Stimulated activated naive CD8-positive, alpha-beta T cell treated with anti-CD3 and anti-CD28 coated beads, Interleukin-15, amount 100 ng/mL, for 72 hours (primary cell): Measurements from ENCODE around the gene PLPP3.
A peak's percentile ranks its signal among the peaks of the same experiment; 100 is the strongest.

Experiments
- ATAC-seq: fragments of 150-1000 bp; cut with Tn5 transposase; 2 replicates; pipeline ENCODE4 v1.10.0; 2021; ENCODE audit warnings: mild to moderate bottlenecking, moderate library complexity
- DNase-seq, 2 donors: peaks; one replicate each; pipeline ENCODE4 v3.0.0; 2021 to 2022
- H3K27ac Mint-ChIP-seq, 2 donors: one replicate each; pipeline ENCODE4 v1.8.0; 2022; ENCODE audit warnings: mild to moderate bottlenecking in 2 of 2, mixed read lengths in 2 of 2, moderate library complexity in 2 of 2
- H3K27me3 Mint-ChIP-seq: one replicate; pipeline ENCODE4 v1.8.0; 2022; ENCODE audit warnings: mixed read lengths
- H3K4me1 Mint-ChIP-seq: one replicate; pipeline ENCODE4 v1.8.0; 2022; ENCODE audit warnings: mild to moderate bottlenecking, mixed read lengths
- H3K4me3 Mint-ChIP-seq, 2 donors: one replicate each; pipeline ENCODE4 v1.8.0; 2022; ENCODE audit warnings: mild to moderate bottlenecking in 2 of 2, mixed read lengths in 2 of 2, moderate library complexity in 1 of 2
- H3K9me3 Mint-ChIP-seq, 2 donors: one replicate each; pipeline ENCODE4 v1.8.0; 2022; ENCODE audit warnings: mixed read lengths in 2 of 2

The PLPP3 gene

DNA sequence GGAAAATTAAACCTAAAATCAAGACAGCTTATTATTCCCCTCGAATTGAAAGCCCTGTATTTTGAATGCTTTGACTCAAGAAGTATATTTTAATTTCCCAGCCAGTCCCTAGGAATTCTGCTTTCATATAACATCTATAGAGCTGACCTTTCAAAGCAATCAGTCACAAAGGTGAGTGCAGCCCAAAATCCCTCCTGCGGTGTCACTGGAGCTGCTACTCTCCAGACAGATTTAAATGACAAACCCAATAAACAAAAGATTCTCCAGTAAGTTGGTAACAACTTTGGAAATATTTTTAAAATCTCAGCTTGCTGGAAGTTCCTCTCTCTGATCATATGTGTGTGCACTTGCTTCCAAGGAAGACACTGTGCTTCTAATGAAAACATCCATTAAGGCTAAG lies 14.7 kb downstream of the PLPP3 start:
- H3K9me3 Mint-ChIP-seq: no peaks in the 10 kb centered on the region
- no peak for DNase-seq
- H3K27me3 Mint-ChIP-seq: no peaks in the 10 kb centered on the region
- H3K4me1 Mint-ChIP-seq: no peaks in the 10 kb centered on the region
- no peak overlapping the region for H3K27ac Mint-ChIP-seq
- no peak for ATAC-seq
- no peak overlapping the region for H3K4me3 Mint-ChIP-seq

DNA sequence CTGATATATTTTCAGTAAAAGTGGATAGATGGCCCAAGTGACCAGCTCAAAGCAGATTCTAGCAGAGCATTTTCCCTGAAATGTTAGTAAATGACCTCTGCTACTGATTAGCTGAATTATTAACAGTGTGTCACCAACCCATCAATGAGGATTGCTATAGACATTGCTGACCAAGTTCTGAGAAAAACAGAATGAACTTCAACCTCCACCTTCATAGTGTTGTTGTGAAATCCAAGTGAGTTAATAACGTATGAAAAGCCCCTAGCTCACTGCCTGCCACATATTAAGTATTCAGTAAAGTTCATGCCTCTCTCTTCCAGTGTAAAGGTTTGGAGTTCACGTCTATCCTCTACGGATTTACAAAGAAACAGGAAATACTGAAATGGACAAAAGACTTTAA lies 15.8 kb downstream of the PLPP3 start:
- Mint-ChIP-seq H3K27me3 (no peaks in the 10 kb centered on the region), H3K9me3 (no peaks in the 10 kb centered on the region), H3K4me1 (no peaks in the 10 kb centered on the region), H3K27ac (no peak overlapping the region), H3K4me3 (no peak overlapping the region)
- DNase-seq: no peak
- no peak for ATAC-seq

DNA sequence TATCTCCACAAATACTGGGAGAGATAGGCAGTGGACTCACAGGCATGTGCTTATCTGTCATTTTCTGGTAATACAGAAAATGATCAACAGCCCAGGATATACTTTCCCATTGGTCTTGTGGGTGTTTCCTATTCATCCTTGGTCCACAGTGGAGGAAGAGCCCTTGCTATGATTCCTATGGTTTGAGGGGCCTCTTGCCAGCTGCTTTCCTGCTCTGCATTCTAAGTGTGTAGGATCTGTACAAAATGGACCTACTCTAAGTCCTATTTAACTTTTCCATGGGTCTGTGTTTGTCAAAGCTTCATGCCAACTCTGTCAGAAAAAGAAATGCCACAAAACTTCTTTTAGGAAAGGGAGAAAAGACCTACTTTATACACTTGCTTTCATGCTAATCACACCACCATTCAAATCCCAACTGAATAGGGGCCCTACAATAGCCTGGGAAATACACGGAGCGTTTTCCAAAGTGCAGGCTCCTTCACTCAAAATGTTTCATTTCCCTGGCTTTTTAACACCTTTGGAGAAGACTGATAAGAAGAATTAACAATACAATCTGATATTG lies 16.4 kb downstream of the PLPP3 start:
- no peak overlapping the region for H3K4me3 Mint-ChIP-seq
- ATAC-seq (no peak), DNase-seq (no peak)
- H3K9me3 Mint-ChIP-seq: no peaks in the 10 kb centered on the region
- H3K27ac Mint-ChIP-seq: no peak overlapping the region
- no peaks in the 10 kb centered on the region for H3K4me1 Mint-ChIP-seq
- no peaks in the 10 kb centered on the region for H3K27me3 Mint-ChIP-seq

DNA sequence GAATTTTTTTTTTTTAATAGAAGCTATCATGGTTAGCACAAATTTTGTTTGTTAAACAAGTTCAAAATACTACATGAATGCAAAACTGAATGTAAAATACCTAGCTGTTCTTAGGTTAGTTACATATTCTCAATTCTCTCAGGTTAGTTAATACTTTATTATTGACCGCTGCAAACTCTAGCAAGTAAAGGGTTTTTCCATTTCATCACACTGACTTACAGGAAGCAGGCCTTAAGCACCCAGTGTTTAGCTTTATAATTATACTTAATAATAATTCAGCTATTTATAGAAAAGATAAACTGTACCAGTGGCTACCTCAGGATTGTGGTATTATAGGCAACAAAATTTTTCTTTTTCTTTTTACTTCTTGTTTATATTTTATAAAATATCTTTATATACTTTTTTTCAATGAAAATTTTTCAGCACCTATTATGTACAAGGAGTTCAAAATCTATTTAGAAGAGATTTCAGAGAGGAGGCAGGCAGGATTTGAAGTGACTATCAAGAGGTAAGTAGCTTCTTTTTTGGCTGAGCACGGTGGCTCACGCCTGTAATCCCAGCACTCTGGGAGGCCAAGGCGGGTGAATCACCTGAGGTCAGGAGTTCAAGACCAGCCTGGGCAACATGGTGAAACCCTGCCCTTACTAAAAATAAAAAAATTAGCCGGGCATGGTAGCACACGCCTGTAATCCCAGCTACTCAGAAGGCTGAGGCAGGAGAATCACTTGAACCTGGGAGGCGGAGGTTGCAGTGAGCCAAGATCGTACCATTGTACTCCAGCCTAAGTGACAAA lies 17.9 kb downstream of the PLPP3 start:
- Mint-ChIP-seq H3K4me1 (no peaks in the 10 kb centered on the region), H3K27ac (no peak overlapping the region), H3K4me3 (no peak overlapping the region), H3K9me3 (no peaks in the 10 kb centered on the region), H3K27me3 (no peaks in the 10 kb centered on the region)
- no peak for ATAC-seq
- DNase-seq: no peak

DNA sequence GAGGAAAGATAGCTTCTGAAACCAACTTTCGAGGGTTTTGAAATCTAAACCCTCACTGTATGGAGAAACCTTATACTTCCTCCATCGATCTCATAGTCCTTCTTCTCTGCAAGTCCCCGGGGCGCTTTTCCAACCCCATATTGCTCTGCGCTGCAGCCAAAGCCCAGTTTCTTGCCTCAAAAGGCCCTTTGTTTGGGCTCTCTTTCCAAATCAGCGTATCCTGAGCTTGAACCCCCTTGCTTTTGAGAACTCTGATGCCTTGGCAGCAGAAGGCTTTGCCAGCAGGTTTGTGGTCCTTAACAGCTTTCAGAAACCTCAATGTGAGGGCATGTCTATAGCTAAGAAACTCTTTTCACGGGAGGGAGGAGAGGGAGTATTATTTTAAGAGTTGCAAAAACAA lies 21.6 kb downstream of the PLPP3 start:
- no peaks in the 10 kb centered on the region for H3K27me3 Mint-ChIP-seq
- ATAC-seq (no peak), DNase-seq (no peak)
- H3K4me3 Mint-ChIP-seq: no peak overlapping the region
- no peaks in the 10 kb centered on the region for H3K9me3 Mint-ChIP-seq
- no peak overlapping the region for H3K27ac Mint-ChIP-seq
- H3K4me1 Mint-ChIP-seq: no peaks in the 10 kb centered on the region

DNA sequence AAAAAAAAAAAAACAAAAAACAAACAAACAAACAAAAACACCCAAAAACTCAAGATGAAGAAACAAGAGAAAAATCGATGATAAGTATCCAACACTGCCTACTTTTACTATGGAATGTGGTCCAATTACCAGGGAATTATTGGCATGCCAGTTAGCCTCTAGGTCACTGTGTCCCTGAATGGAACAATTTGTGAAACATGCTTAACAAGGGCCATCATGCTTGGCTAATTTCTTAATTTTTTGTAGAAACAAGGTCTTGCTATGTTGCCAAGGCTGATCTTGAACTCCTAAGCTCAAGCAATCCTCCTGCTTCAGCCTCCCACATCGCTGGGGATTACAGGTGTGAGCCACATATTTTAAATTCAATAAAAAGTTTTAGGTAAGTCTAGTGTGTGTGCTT lies 23.9 kb downstream of the PLPP3 start:
- Mint-ChIP-seq H3K9me3 (no peaks in the 10 kb centered on the region), H3K27ac (no peak overlapping the region), H3K27me3 (no peaks in the 10 kb centered on the region), H3K4me3 (no peak overlapping the region), H3K4me1 (no peaks in the 10 kb centered on the region)
- DNase-seq (no peak), ATAC-seq (no peak)

DNA sequence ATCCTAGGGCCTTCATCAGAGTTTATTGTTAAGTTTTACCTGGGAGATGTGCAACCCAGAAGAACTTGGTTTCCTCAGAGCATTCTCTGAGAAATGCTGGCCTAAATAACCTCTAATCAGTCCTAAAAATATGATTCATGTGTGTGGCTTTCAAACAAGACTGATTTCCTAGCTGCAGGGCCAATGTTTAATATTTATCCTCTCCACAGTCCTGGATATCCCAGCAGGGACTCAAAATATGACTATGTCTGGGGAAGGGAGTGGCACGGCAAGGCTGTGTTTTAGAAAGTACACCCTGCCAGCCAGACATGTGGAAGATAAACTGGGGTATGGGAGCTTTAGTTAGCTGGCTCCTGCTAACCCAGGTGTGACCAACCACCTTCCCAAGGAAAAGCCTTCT lies 26.3 kb downstream of the PLPP3 start:
- H3K4me3 Mint-ChIP-seq: no peak overlapping the region
- DNase-seq (no peak), ATAC-seq (no peak)
- no peak overlapping the region for H3K27ac Mint-ChIP-seq
- H3K4me1 Mint-ChIP-seq: no peaks in the 10 kb centered on the region
- no peaks in the 10 kb centered on the region for H3K27me3 Mint-ChIP-seq
- no peaks in the 10 kb centered on the region for H3K9me3 Mint-ChIP-seq

DNA sequence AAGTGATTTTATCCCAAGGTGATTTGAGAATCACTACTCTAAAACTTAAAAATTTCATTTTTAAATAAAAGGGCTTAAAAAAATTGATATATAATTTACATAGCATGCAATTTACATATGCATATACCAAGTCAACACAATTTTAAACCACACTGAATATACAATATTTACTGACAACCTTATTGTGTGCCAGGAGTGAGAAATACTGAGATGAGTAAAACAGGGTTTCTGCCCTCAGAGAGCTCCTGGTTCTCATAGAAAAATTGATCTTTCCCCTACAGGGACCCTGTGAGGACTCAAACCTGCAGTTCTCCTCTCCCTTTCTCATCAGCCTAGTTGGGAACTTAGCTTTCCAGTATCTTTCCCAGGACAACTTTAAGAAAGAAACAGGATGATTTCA lies 27.0 kb downstream of the PLPP3 start:
- DNase-seq (no peak), ATAC-seq (no peak)
- H3K9me3 Mint-ChIP-seq: no peaks in the 10 kb centered on the region
- no peaks in the 10 kb centered on the region for H3K27me3 Mint-ChIP-seq
- H3K4me1 Mint-ChIP-seq: no peaks in the 10 kb centered on the region
- no peak overlapping the region for H3K4me3 Mint-ChIP-seq
- no peak overlapping the region for H3K27ac Mint-ChIP-seq

DNA sequence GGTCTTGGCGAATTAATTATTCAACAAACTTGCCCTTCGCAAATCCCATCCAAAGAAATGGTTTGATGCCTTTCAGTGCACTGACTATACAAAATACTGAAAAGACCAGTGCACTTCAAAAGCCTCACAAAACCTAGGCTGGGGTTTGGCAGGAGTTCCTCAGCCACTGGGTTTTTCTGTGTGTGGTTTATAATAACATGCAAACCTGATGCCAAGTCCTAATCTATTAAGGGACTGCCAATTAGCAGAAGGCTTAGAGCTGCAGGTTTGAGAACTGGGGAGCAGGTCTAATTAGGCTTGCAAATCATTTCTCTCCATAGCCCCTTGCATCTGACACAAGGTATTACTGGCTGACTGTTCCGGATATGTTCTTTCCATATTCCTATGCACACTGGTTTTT lies 27.7 kb downstream of the PLPP3 start:
- Mint-ChIP-seq H3K4me1 (no peaks in the 10 kb centered on the region), H3K9me3 (no peaks in the 10 kb centered on the region), H3K4me3 (no peak overlapping the region), H3K27me3 (no peaks in the 10 kb centered on the region), H3K27ac (peak overlapping the region in 1 of 2 donors; percentile 27)
- ATAC-seq (no peak), DNase-seq (no peak)

DNA sequence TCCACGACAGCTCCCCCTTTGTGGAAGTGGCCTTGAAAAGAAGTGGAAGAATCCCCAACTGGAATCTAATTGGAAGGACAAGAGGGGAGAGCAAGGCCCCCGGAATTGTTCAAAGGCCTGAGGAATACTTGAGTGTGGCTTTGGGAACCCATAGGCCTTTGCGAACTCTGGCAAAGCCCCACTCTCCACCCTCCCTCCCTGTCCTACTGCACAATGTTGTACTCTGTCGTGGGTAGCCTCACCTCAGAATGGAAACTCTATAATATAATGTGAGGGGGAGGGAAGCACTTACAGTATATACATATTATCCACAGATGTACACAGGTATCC lies 28.5 kb downstream of the PLPP3 start:
- no peaks in the 10 kb centered on the region for H3K9me3 Mint-ChIP-seq
- H3K27me3 Mint-ChIP-seq: no peaks in the 10 kb centered on the region
- H3K4me3 Mint-ChIP-seq: no peak overlapping the region

DNA sequence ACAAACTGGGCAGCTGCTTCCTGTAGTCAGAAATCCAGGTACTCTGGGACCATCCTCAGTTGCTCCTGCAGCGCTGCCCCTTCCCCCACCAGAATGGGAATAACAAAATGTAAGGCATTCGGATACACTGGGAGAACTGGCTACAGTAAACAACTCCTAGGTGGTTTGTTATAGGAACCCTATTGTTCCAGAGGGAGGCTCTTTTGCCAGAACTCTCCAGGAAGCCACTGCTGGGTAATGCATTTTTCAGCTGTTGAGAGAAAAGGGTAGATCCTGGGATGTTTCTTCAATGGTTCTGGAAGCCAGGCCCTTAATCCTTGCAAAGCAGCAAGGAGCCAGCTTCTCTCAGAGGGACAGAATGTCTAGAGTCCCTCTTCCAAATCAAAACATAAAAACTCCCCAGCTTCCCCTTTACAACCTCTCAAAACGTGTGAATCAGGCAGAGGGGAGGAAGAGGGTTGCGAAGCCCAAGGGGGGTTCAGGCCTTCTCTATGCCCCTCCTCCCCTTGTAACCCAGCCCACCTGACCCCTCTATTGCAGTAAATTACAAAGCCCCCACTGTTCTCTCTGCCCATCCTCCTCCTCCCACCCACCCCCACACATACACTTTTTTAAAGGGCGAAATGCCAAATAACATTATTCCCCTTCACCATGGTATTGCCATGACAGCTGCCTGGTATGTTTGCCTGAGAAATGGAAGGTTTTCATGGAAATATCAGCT lies 29.1 kb downstream of the PLPP3 start:
- H3K27me3 Mint-ChIP-seq: no peaks in the 10 kb centered on the region
- H3K27ac Mint-ChIP-seq: no peak overlapping the region
- ATAC-seq: no peak
- H3K4me1 Mint-ChIP-seq: no peaks in the 10 kb centered on the region
- no peak for DNase-seq
- no peak overlapping the region for H3K4me3 Mint-ChIP-seq
- no peaks in the 10 kb centered on the region for H3K9me3 Mint-ChIP-seq

More for the DNA sequence above, 28.5 kb downstream of the PLPP3 start:
- DNase-seq (no peak), ATAC-seq (no peak)
- Mint-ChIP-seq H3K27ac (no peak overlapping the region), H3K4me1 (no peaks in the 10 kb centered on the region)

DNA sequence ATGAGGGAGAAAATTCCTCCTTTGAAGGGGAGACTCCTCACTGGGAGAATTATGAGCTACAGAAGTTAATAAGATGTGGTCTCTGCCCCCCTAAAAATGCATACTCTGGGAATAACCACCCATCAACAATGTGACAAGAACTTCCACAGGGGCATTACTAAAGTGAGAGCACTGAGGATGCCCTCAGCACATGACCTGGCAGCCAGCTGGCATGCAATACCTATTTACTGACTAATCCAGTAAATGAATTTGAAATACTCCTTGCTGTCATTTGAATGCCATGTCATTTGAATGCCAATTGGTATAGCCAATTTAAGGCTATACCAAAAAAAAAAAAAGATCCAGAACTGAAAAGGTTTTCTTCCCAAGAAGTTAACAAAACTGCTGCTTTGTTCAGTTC lies 30.8 kb downstream of the PLPP3 start:
- Mint-ChIP-seq H3K9me3 (no peaks in the 10 kb centered on the region), H3K4me1 (no peaks in the 10 kb centered on the region), H3K27ac (no peak overlapping the region), H3K27me3 (no peaks in the 10 kb centered on the region), H3K4me3 (no peak overlapping the region)
- DNase-seq: no peak
- no peak for ATAC-seq

DNA sequence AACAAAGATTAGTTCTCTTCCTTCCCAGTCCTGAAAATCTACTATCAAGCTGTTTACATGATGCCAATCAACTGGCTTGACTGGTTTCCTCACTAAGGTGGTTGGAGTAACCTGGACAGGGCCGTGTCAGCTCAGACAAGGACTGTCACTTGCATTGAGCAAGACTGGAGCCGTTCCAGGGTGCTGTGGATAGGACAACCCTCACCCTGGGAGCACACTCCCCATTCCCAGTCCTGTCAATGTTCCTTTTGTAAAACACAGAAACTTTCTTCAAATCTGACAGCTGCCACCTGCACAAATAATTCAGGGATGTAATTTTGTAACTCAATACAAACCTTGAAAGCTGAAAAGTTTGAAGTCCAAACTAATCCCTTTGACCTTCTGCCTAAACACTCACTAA lies 31.4 kb downstream of the PLPP3 start:
- ATAC-seq (no peak), DNase-seq (no peak)
- no peaks in the 10 kb centered on the region for H3K4me1 Mint-ChIP-seq
- no peaks in the 10 kb centered on the region for H3K9me3 Mint-ChIP-seq
- H3K27ac Mint-ChIP-seq: no peak overlapping the region
- H3K27me3 Mint-ChIP-seq: no peaks in the 10 kb centered on the region
- H3K4me3 Mint-ChIP-seq: no peak overlapping the region

DNA sequence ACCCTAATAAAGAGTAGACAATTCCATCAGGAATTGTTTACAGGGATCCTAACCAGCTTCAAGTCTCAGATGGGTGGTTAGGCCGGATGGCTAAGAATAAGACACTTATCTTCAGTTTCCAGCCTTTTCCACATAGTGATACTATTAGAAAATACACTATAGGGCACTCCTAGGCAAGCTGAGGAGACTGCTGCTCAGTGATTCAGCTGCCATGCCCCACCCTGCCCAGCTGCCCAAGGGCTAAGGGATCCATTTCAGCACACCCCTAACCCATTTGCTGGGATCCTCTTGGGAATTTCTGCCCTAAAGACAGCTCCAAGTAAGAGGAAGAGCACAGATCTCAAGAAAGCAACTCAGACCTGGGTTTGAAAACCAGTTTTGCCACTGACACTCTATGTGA lies 31.9 kb downstream of the PLPP3 start:
- Mint-ChIP-seq H3K4me3 (no peak overlapping the region), H3K27ac (no peak overlapping the region), H3K9me3 (no peaks in the 10 kb centered on the region), H3K27me3 (no peaks in the 10 kb centered on the region), H3K4me1 (no peaks in the 10 kb centered on the region)
- ATAC-seq (no peak), DNase-seq (no peak)

DNA sequence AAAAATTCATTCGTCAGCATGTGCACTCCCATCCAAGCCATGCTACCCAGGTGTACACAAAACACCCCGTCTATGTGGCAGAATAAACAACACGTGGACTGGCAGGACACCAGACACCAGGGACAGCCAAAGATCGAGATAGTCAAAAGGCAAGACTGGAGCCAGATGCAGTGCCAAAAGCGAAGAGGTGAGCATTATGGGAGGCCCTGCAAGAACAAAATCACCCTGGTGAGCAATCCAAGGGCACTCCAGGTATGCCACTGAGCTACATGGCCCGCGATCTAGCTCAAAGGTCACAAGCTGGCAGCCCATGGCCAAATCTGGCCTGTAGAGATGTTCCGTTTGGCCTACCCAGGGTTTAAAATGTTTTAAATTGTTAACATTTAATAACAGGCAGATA lies 33.7 kb downstream of the PLPP3 start:
- no peaks in the 10 kb centered on the region for H3K9me3 Mint-ChIP-seq
- no peak for ATAC-seq

DNA sequence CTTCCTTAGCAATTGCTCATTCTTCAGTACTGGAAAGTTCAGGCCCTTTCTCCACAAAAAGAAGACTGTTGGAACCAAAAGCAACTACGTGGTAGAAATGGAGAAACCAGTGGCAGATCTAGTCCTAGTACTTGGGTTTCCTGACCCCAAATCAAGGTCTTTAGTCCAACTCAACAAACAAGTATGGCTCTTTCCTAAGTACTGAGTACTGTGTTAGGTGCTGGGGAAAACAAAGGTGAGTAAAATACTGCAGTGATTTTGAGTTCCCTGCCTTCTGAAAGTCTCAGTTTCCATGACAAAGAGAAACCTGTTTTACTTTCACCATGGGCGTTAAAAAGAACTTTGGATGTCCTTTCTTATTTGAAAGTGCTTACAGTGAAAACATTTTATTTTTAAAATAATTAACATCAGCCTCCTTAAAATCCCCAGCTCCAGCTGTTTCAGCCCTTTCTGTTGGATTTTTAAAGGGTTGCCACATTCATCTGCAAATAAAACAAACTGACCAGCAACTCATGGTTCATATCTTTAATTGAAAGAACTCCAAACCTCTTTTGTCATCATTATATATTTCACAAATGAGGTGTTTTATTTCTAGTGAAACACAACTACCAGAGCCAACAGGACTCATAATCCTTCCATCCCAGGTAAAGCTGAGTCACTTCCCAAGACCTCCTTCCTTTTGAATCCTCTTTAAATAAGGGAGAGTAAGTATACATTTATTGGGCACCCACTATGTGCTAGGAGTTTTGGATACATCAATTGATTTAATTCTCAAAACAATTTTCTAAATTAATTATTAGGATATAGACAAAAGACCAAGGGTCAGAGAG lies 35.4 kb downstream of the PLPP3 start:
- DNase-seq (no peak), ATAC-seq (no peak)
- no peaks in the 10 kb centered on the region for H3K9me3 Mint-ChIP-seq
- no peak overlapping the region for H3K4me3 Mint-ChIP-seq
- no peak overlapping the region for H3K27ac Mint-ChIP-seq
- no peaks in the 10 kb centered on the region for H3K4me1 Mint-ChIP-seq
- H3K27me3 Mint-ChIP-seq: no peaks in the 10 kb centered on the region

More for the DNA sequence above, 33.7 kb downstream of the PLPP3 start:
- Mint-ChIP-seq H3K27me3 (no peaks in the 10 kb centered on the region), H3K27ac (no peak overlapping the region), H3K4me1 (no peaks in the 10 kb centered on the region), H3K4me3 (no peak overlapping the region)
- no peak for DNase-seq
